HUES6 (cell line): Measurements from ENCODE around the gene FOXP1.

ENCODE experiments used
- H3K27ac ChIP-seq: 2 replicates; pipeline ENCODE4 v1.7.0; 2013; ENCODE audit warnings: low read depth, mild to moderate bottlenecking, low read length, inconsistent platforms
- H3K27me3 ChIP-seq: 2 replicates; pipeline ENCODE4 v1.6.1; 2013; ENCODE audit warnings: low read length; ENCODE audit not compliant: control insufficient read depth, insufficient read depth
- H3K36me3 ChIP-seq: 2 replicates; pipeline ENCODE4 v1.6.1; 2013; ENCODE audit warnings: low read length; ENCODE audit not compliant: control insufficient read depth, insufficient read depth
- H3K4me1 ChIP-seq: 2 replicates; pipeline ENCODE4 v1.6.1; 2013; ENCODE audit warnings: low read length; ENCODE audit not compliant: control insufficient read depth, insufficient read depth
- H3K4me3 ChIP-seq: 2 replicates; pipeline ENCODE4 v1.5.1; 2013; ENCODE audit warnings: low read depth, low read length
- H3K9ac ChIP-seq: one replicate; pipeline ENCODE4 v1.6.1; 2013; ENCODE audit warnings: mild to moderate bottlenecking, low read length
- H3K9me3 ChIP-seq: 2 replicates; pipeline ENCODE4 v1.6.1; 2013; ENCODE audit warnings: low read depth, low read length; ENCODE audit not compliant: control insufficient read depth, insufficient read depth

The FOXP1 gene

DNA sequence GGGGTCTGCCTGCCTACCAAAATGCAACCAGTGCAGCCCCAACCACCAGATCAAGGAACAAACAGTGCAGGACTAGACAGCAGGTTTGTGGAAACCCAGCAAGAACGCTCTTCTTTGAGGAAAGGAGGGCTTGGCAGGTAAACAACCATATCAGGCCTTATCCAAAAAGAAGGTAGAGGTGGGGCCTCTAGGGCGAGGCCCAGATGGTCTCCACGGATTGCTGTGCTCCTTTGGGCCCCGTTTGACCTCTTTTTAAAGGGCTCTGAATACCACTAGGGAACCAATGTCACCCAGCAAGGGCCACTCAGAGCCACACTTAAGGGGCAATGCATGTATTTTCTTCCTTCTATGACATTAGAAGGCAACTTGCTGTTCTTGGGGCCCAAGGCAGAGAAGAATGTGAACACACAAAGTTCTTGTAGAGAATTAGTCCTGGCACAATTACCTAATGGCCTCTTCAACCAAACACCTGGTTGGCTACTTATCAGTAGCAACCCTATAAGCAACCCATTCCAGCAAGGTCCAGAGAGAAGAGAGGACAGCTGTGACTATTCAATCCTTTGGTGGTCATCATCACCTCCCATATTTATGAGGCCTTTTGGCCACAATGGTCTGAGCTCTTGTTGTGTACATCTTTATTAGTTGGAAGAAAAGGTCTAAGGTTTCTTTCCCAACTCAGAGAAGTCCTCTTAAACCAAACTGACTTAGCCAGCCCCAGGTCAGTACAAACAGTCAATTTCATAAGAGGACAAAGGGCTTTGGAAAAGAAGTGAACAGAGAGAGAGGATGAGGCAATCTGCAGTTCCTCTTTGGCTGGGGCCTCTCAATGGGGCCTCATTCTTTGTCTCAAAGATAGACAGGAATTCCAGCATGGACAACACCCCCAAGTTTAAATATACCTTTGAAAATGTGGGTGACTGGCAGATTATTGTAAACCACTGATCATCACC, 36.0 kb downstream of the FOXP1 start:
- no peaks in the 10 kb centered on the region for H3K27me3 ChIP-seq
- H3K27ac ChIP-seq: no peak overlapping the region
- H3K9me3 ChIP-seq: no peaks in the 10 kb centered on the region
- H3K4me1 ChIP-seq: peaks cover 10% of the 10 kb centered on the region
- no peak overlapping the region for H3K4me3 ChIP-seq
- H3K36me3 ChIP-seq: no peaks in the 10 kb centered on the region
- no peak overlapping the region for H3K9ac ChIP-seq

DNA sequence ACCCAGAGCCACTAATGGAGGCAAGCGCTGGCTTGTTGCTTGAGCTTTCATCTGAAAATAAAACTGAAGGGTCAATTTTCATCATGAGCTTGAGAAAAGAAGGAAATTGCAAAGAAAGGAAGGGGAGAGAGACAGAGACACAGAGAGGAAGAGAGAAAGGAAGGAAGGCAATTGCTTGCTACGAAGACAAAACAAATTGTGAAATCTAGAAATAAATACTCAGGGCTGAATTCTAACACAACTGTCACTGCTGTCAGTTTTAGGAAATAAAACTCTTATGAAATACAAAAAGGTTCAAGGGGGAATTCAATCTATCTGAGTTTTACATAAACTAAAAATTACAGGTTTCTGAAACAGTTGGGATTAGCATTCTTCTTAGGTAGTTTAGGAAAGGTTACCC, 36.7 kb downstream of the FOXP1 start:
- Histone ChIP-seq H3K27ac (no peak overlapping the region), H3K27me3 (no peaks in the 10 kb centered on the region), H3K4me3 (no peak overlapping the region), H3K9me3 (no peaks in the 10 kb centered on the region), H3K36me3 (no peaks in the 10 kb centered on the region), H3K9ac (no peak overlapping the region), H3K4me1 (peaks cover 13% of the 10 kb centered on the region)

DNA sequence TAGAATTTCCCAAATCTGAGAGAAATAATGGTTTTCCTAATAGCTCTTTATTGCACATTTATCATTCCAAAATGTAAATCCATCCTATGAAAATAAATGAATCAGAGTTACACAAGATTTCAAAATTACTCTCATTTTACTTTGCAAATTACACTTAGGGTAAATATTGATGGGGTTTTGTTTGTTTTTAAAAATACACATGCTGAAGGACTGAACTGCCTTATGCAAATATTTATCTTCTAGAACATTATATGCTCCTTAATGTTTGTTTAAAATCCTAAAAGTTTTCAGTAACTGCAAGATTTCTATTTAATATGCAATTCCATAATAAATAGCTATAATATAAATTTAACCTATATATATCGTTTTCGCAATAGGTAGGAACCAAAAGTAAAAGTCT, 38.2 kb downstream of the FOXP1 start:
- Histone ChIP-seq H3K27ac (no peak overlapping the region), H3K9ac (no peak overlapping the region), H3K9me3 (no peaks in the 10 kb centered on the region), H3K27me3 (no peaks in the 10 kb centered on the region), H3K4me3 (no peak overlapping the region), H3K4me1 (peaks cover 16% of the 10 kb centered on the region), H3K36me3 (no peaks in the 10 kb centered on the region)

DNA sequence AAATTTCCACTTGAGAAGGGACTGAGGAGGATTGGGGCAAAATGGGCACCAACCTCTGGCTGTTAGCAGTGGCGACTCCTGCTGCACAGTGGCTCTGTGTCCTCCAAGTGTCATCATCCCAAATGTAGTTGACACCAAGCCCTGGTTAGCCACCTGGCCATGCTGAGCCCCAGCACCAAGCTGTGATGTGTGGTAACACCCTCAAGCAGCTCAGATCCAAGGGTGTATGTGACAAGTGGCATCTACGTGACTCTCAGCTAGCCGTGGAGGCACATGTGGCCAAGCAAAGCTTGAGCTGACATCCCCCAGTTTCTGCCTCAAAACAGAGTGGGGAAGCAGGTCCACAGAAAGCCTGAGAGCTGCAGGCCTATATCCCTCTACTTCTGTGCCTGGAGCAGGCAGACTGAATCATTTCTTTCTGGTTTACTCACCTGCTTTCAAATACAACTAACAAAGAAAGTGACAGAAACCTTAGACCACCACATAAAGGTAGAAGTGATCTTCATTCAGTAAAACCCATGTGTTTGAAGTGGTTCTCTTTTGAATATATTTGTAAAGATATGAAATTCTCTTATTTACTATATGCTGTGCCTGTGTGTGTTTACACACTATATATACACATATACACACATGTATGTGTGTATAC, 40.0 kb downstream of the FOXP1 start:
- Histone ChIP-seq H3K27ac (no peak overlapping the region), H3K4me3 (no peak overlapping the region), H3K36me3 (no peaks in the 10 kb centered on the region), H3K27me3 (no peaks in the 10 kb centered on the region), H3K9ac (no peak overlapping the region), H3K4me1 (peaks cover 16% of the 10 kb centered on the region), H3K9me3 (no peaks in the 10 kb centered on the region)

DNA sequence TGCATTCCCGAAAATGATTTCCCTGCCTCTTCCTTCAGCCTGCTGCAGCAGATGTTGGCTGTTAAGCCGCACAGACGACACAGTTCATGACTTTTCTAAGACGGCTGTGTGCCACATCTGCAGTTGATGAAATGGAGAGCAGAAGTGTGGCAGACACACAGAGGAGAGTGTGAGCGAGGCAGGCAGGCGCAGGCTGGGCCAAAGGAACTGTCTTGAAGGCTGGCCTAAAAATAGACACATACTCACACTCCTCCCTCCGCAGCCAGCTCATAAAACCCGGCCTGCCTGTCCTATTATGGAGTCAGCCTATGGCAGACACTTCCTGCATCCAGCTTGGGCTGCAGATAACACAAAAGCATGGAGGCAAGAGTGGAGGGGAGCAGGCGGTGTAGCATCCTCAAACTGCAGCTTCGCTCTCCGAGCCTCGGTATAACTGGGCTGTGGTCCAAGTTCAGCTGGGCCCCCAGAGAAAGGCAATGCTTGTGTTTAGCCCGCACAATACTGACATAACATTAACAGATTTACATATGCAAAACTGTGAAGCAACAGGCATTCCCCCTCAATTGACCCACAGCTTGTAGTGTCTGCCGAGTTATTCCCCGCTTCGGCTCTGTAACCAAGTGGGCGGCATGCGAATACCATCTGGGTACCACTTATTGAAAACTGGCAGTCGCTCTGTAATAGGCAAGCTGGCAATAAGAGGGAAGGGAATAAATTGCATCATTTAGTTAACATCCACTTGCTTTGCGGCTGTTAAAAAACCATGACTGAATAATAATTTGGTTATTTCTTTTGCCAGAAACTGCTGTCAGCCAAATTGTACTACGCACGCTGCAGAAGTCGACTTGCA, 40.8 kb downstream of the FOXP1 start:
- H3K9me3 ChIP-seq: no peaks in the 10 kb centered on the region
- H3K27ac ChIP-seq: no peak overlapping the region
- H3K36me3 ChIP-seq: no peaks in the 10 kb centered on the region
- no peak overlapping the region for H3K4me3 ChIP-seq
- H3K4me1 ChIP-seq: peaks cover 16% of the 10 kb centered on the region
- H3K27me3 ChIP-seq: no peaks in the 10 kb centered on the region
- H3K9ac ChIP-seq: no peak overlapping the region

GRCh38 chr3:71541313-71541712, 42.2 kb downstream of the FOXP1 start:
- Histone ChIP-seq H3K4me1 (peaks cover 16% of the 10 kb centered on the region), H3K27me3 (no peaks in the 10 kb centered on the region), H3K9ac (no peak overlapping the region), H3K27ac (no peak overlapping the region), H3K4me3 (no peak overlapping the region), H3K9me3 (no peaks in the 10 kb centered on the region), H3K36me3 (no peaks in the 10 kb centered on the region)

- H3K4me1 ChIP-seq: peaks cover 6% of the 10 kb centered on the region
- H3K9me3 ChIP-seq: no peaks in the 10 kb centered on the region
- no peaks in the 10 kb centered on the region for H3K36me3 ChIP-seq
- H3K9ac ChIP-seq: no peak overlapping the region
- no peaks in the 10 kb centered on the region for H3K27me3 ChIP-seq
- no peak overlapping the region for H3K4me3 ChIP-seq
- no peak overlapping the region for H3K27ac ChIP-seq
These were observed 46.3 kb downstream of the FOXP1 start for GRCh38 chr3:71537211-71537611.

GRCh38 chr3:71536376-71536965, 47.1 kb downstream of the FOXP1 start:
- Histone ChIP-seq H3K4me1 (peaks cover 5% of the 10 kb centered on the region), H3K36me3 (no peaks in the 10 kb centered on the region), H3K27ac (no peak overlapping the region), H3K9ac (no peak overlapping the region), H3K27me3 (no peaks in the 10 kb centered on the region), H3K9me3 (no peaks in the 10 kb centered on the region), H3K4me3 (no peak overlapping the region)

GRCh38 chr3:71533588-71533987, 49.9 kb downstream of the FOXP1 start:
- Histone ChIP-seq H3K27me3 (no peaks in the 10 kb centered on the region), H3K36me3 (no peaks in the 10 kb centered on the region), H3K9me3 (no peaks in the 10 kb centered on the region), H3K27ac (no peak overlapping the region), H3K4me3 (no peak overlapping the region), H3K9ac (no peak overlapping the region), H3K4me1 (peaks cover 11% of the 10 kb centered on the region)

GRCh38 chr3:71532639-71533395, 50.7 kb downstream of the FOXP1 start:
- no peaks in the 10 kb centered on the region for H3K27me3 ChIP-seq
- no peak overlapping the region for H3K4me3 ChIP-seq
- no peaks in the 10 kb centered on the region for H3K36me3 ChIP-seq
- no peak overlapping the region for H3K9ac ChIP-seq
- no peaks in the 10 kb centered on the region for H3K9me3 ChIP-seq
- H3K27ac ChIP-seq: no peak overlapping the region
- peaks cover 16% of the 10 kb centered on the region for H3K4me1 ChIP-seq
